GM18526 (cell line): ENCODE measurements around the gene STRBP.

Experiments
- POLR2A ChIP-seq: IDR thresholded peaks from 3 replicates; pipeline ENCODE4 v1.6.1; 2011; ENCODE audit not compliant: insufficient read length; ENCODE audit errors: extremely low read depth

Gene STRBP

GRCh38 chr9:123174887-123175518 lies 93.4 kb downstream of the STRBP start:
- no peak for TF ChIP-seq POLR2A

DNA sequence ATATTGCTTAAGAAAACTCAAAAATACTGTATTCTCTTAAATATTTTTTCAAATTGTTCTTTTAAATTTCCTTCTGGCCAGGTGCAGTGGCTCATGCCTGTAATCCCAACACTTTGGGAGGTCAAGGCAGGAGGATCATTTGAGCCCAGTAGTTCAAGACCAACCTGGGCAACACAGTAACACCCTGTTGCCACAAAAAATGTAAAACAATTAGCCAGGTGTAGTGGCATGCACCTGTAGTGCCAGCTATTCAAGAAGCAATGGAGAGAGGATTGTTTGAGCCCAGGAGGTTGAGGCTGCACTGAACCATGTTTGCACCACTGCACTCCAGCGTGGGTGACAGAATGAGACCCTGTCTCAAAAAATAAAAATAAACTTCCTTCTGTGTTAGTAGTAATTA lies 94.3 kb downstream of the STRBP start:
- TF ChIP-seq POLR2A = no peak

DNA sequence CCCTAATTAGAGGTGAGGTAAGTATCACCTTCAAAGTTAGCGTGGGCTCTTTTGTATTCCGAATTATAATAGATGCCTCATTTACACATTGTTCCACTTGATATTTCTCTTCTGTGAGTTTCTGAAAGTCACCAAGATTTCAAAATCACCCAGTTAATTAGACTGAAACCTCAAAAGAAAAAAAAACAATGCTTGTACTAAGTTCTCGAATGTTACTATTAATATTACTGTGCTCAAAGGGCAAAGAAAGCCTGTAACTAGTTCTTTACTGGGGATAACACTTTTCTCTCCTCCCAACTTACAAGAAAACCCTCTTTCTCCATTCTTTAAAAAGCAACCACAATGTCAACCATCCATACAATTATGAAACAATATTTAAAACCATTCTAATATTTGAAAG lies 98.5 kb downstream of the STRBP start:
- no peak for TF ChIP-seq POLR2A

DNA sequence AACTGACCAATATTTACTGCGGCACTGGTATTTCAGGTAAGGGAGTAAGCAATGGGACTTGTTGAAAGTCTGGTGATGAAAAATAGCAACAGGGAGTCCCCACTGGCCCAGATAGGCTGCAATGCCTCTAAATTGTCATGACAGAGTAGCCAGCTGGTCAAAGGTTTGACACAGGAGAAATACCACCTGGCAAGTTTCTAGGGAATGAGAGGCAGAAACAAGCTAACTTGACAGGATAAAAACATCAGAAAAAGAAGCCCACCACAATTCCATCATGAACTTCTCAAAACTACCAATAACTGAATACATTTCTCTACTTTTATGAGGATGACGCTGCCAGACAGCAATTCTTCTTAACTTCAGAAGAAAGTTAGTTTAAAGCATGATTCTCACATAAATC lies 99.8 kb downstream of the STRBP start:
- no peak for TF ChIP-seq POLR2A

GRCh38 chr9:123167474-123167873 lies 100.9 kb downstream of the STRBP start:
- no peak for TF ChIP-seq POLR2A

GRCh38 chr9:123165813-123166212 lies 102.6 kb downstream of the STRBP start:
- no peak for TF ChIP-seq POLR2A

GRCh38 chr9:123164285-123164684 lies 104.1 kb downstream of the STRBP start:
- TF ChIP-seq POLR2A = no peak

DNA sequence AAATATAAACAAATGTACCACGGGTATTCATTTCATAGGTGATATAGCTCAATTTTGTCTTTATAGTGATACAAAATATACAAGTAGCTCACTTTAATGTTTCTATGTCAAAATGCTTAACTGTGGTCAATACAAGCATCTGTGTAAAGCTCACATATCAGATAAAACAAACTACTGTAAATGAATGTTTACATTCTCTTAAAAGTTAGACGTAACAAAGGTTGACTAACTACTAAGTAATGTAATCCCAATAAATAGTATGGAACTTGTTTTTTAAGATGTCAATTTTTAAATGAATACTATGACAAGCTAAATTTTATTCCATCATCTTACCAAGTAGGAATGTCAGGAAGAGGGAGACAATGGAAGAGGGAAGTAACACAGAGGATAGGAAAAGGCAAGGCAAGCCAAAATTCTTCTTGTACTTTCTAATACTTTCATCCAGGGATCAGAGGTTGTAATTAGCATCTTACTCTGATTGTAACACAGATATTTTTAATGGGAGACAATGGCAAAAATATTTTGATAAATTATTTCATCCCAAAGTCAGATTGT lies 105.5 kb downstream of the STRBP start:
- TF ChIP-seq POLR2A = no peak

- no peak for TF ChIP-seq POLR2A
Observed at GRCh38 chr9:123162360-123162759, 106.0 kb downstream of the STRBP start.

DNA sequence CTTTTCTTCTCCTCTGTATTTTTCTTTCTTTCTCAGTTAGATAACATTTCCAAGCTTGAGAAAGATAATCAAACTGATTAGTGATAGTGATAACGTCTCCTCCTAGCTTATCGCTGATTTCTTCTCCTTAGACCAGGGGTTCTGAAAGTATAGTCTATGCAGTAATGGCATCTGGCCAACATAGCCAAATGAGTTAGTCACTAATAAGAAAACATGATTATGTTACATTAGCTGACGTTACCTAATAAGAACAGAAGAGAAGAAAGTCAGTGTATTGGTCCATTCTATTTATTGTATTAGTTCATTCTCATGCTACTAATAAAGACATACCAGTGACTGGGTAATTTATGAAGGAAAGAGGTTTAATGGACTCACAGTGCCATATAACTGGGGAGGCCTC lies 111.2 kb downstream of the STRBP start:
- TF ChIP-seq POLR2A = no peak

DNA sequence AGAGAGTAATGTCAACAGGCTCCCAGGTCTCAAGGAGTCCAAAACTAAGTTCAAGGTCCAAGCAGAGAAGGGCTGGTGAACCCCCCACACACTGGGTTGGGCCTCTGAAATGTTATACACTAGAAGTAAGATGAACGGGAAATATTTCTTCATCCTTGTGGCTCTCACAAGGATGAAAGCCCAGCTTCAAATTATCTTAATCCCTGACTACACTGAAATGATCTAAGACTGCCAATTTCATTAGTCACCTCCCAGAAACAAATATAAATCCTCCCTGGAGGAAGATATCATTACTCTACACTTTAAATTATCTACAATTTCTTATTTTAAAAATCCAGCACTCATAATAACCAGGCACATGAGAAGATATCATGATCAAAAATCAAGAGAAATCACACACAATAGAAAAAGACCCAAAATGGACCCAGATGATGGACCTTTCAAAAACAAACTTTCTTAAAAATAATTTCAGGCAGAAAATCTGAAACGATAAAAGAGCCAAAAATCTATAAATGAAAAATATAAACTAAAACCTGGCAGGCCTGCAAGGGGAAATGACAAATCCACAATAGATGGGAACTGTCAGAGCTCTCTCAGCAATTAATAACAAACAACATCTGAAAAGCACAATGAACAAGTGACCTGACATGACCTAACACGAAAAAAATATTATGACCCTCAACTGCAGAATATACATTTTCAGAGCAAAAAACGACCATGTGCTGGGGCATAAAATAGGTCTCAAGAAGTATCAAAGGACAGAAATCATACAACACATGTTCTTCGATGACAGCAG lies 117.5 kb downstream of the STRBP start:
- no peak for TF ChIP-seq POLR2A

DNA sequence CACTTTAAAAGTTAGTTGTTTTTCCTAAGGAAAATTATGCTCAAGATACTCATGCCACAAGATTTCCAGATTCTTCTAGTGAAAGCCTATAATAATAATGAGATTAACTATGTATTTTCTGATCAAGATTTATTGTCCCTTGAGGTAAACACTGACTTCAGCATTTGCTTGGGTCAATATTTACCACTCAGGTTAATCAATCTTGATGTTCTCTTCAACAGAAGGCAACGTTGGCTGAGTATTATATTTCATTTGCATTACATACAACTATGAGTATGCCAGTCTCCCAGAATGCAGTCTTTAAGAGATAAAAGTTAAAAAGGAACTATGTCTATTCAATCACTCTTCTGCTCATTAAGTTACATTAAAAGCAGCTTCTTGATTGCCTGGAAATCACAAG lies 119.3 kb downstream of the STRBP start:
- TF ChIP-seq POLR2A = no peak

DNA sequence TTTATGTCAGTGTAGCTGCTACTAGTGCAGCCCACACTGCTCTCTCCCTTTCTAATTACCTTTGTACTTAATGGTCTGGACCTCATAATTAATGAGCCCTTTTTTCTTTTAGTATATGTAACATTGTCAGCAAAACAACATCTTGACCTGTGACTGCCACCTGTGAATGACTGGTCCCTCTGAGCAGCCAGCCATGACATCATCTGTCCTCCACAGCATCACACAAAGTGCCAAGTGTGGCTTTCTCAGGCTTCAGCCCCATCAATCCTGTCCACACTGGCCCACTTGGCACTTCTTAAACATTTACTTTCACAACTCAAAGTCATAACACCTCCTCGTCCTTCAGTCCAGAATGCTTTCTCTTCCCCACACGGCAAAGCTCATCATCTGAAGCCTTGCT lies 130.2 kb downstream of the STRBP start:
- TF ChIP-seq POLR2A = no peak

- no peak for TF ChIP-seq POLR2A
Observed at GRCh38 chr9:123135430-123135829, 133.0 kb downstream of the STRBP start.

DNA sequence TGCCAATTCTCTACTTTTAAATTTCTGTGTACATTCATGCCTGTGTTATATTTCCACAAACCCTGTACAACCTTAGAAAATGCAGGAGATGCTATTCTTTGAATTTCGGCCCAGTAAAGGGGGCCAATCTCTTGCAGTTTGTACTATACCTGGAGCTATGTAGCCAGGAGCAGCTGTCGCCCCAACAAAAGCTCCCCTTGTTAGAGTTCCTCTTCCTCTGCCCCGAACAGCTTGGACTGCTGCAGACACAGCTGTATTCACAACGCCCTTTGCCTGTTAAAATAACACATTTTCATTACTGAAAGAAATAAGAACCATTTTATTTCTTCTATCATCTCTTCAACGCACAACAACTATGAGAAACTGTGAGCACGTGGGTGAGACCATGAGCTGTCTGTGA lies 135.7 kb downstream of the STRBP start:
- no peak for TF ChIP-seq POLR2A

- no peak for TF ChIP-seq POLR2A
Observed at GRCh38 chr9:123131993-123132392, 136.4 kb downstream of the STRBP start.
